Type B pancreatic cell (in vitro differentiated cells): ENCODE measurements around the gene FANCB. TPM values are rescaled to one million over a fixed set of nuclear protein-coding genes. Genes with fewer than 3 reads are reported as not detected.

Experiments used
- DNase-seq: peaks from one replicate; pipeline ENCODE4 v3.0.0; 2021; ENCODE audit warnings: mixed read lengths; ENCODE audit not compliant: unreplicated experiment; ENCODE audit errors: extremely low spot score
- H3K27ac Mint-ChIP-seq: 2 replicates; pipeline ENCODE4 v1.8.0; 2021; ENCODE audit warnings: mild to moderate bottlenecking, mixed read lengths
- H3K27me3 Mint-ChIP-seq: 2 replicates; pipeline ENCODE4 v1.8.0; 2021; ENCODE audit warnings: mixed read lengths
- H3K36me3 Mint-ChIP-seq: 2 replicates; pipeline ENCODE4 v1.8.0; 2021; ENCODE audit warnings: mixed read lengths
- H3K4me1 Mint-ChIP-seq: one replicate; pipeline ENCODE4 v1.8.0; 2021; ENCODE audit warnings: mixed read lengths; ENCODE audit not compliant: unreplicated experiment
- H3K4me3 Mint-ChIP-seq: 2 replicates; pipeline ENCODE4 v1.8.0; 2021; ENCODE audit warnings: mild to moderate bottlenecking, mixed read lengths
- H3K9me3 Mint-ChIP-seq: 2 replicates; pipeline ENCODE4 v1.8.0; 2021; ENCODE audit warnings: mixed read lengths
- CTCF ChIP-seq: fragments of 200-600 bp; sonication (generic); conservative IDR thresholded peaks from 2 replicates; pipeline ENCODE4 v1.5.0; 2021; ENCODE audit warnings: antibody characterized with exemption, mild to moderate bottlenecking
- total RNA-seq: library from RNA; stranded (reverse); gene quantifications from 2 replicates; pipeline ENCODE4 v1.2.1, GENCODE V29; 2021; ENCODE audit warnings: low replicate concordance

Gene FANCB
- total RNA-seq, 1 donor from 2014 or later: 12.0 TPM

- H3K36me3 Mint-ChIP-seq: peaks cover 21% of the 10 kb centered on the region
- no peaks in the 10 kb centered on the region for H3K9me3 Mint-ChIP-seq
- TF ChIP-seq CTCF: no peak
- H3K27me3 Mint-ChIP-seq: no peaks in the 10 kb centered on the region
- peak overlapping the region; percentile 90 for H3K4me3 Mint-ChIP-seq
- no peaks in the 10 kb centered on the region for H3K4me1 Mint-ChIP-seq
- peak overlapping the region; percentile 68 for H3K27ac Mint-ChIP-seq
- no peak for DNase-seq
Measured at GRCh38 chrX:14872355-14872754, 514 bp downstream of the FANCB start.

- TF ChIP-seq CTCF: no peak
Measured at GRCh38 chrX:14871767-14872166, 1.1 kb downstream of the FANCB start.

GRCh38 chrX:14865201-14865600, 7.7 kb downstream of the FANCB start:
- no peak overlapping the region for H3K4me3 Mint-ChIP-seq
- no peak for DNase-seq
- H3K27ac Mint-ChIP-seq: no peak overlapping the region
- peaks cover 17% of the 10 kb centered on the region for H3K36me3 Mint-ChIP-seq
- no peak for TF ChIP-seq CTCF
- no peaks in the 10 kb centered on the region for H3K27me3 Mint-ChIP-seq
- no peaks in the 10 kb centered on the region for H3K9me3 Mint-ChIP-seq
- no peaks in the 10 kb centered on the region for H3K4me1 Mint-ChIP-seq

More at GRCh38 chrX:14871767-14872166, 1.1 kb downstream of the FANCB start:
- no peak for DNase-seq
- peaks cover 22% of the 10 kb centered on the region for H3K36me3 Mint-ChIP-seq
- no peaks in the 10 kb centered on the region for H3K9me3 Mint-ChIP-seq
- H3K4me3 Mint-ChIP-seq: peak overlapping the region; percentile 90
- H3K4me1 Mint-ChIP-seq: no peaks in the 10 kb centered on the region
- no peaks in the 10 kb centered on the region for H3K27me3 Mint-ChIP-seq
- no peak overlapping the region for H3K27ac Mint-ChIP-seq

GRCh38 chrX:14864631-14865030, 8.2 kb downstream of the FANCB start:
- Mint-ChIP-seq H3K27ac (no peak overlapping the region), H3K4me3 (no peak overlapping the region), H3K4me1 (no peaks in the 10 kb centered on the region), H3K36me3 (peaks cover 17% of the 10 kb centered on the region), H3K27me3 (no peaks in the 10 kb centered on the region), H3K9me3 (no peaks in the 10 kb centered on the region)
- TF ChIP-seq CTCF: no peak
- no peak for DNase-seq

GRCh38 chrX:14851526-14851925, 21.3 kb downstream of the FANCB start:
- no peak for TF ChIP-seq CTCF
- DNase-seq: no peak
- H3K4me1 Mint-ChIP-seq: no peaks in the 10 kb centered on the region
- no peak overlapping the region for H3K4me3 Mint-ChIP-seq
- H3K9me3 Mint-ChIP-seq: no peaks in the 10 kb centered on the region
- no peak overlapping the region for H3K27ac Mint-ChIP-seq
- no peaks in the 10 kb centered on the region for H3K36me3 Mint-ChIP-seq
- no peaks in the 10 kb centered on the region for H3K27me3 Mint-ChIP-seq

- Mint-ChIP-seq H3K4me3 (no peak overlapping the region), H3K27me3 (no peaks in the 10 kb centered on the region), H3K27ac (no peak overlapping the region), H3K4me1 (no peaks in the 10 kb centered on the region), H3K36me3 (no peaks in the 10 kb centered on the region), H3K9me3 (no peaks in the 10 kb centered on the region)
- TF ChIP-seq CTCF: no peak
- no peak for DNase-seq
Measured at GRCh38 chrX:14843666-14844065, 29.2 kb downstream of the FANCB start.
